Ishikawa (cell line): ENCODE data around the gene APOBEC3H.
A peak's percentile ranks its signal among the peaks of the same experiment; 100 is the strongest.

Experiments used
- CEBPB ChIP-seq: IDR thresholded peaks from 2 replicates; pipeline ENCODE4 v1.6.1; 2012
- CREB1 ChIP-seq: IDR thresholded peaks from 2 replicates; pipeline ENCODE4 v1.6.1; 2012; ENCODE audit warnings: low read depth
- EGR1 ChIP-seq: IDR thresholded peaks from 2 replicates; pipeline ENCODE4 v1.6.1; 2012
- EP300 ChIP-seq: IDR thresholded peaks from 2 replicates; pipeline ENCODE4 v1.6.1; 2012; ENCODE audit warnings: borderline replicate concordance
- FOXM1 ChIP-seq: IDR thresholded peaks from 2 replicates; pipeline ENCODE4 v1.6.1; 2012; ENCODE audit warnings: low read depth, borderline replicate concordance
- MAX ChIP-seq: IDR thresholded peaks from 2 replicates; pipeline ENCODE4 v1.6.1; 2012
- NFIC ChIP-seq: IDR thresholded peaks from 2 replicates; pipeline ENCODE4 v1.6.1; 2012
- RAD21 ChIP-seq: IDR thresholded peaks from 2 replicates; pipeline ENCODE4 v1.6.1; 2012; ENCODE audit warnings: low read depth
- REST ChIP-seq: IDR thresholded peaks from 2 replicates; pipeline ENCODE4 v1.6.1; 2012; ENCODE audit warnings: low read depth, mild to moderate bottlenecking
- TAF1 ChIP-seq: IDR thresholded peaks from 2 replicates; pipeline ENCODE4 v1.6.1; 2012; ENCODE audit warnings: low read depth, mild to moderate bottlenecking
- TCF12 ChIP-seq: IDR thresholded peaks from 2 replicates; pipeline ENCODE4 v1.6.1; 2012; ENCODE audit warnings: low read depth
- TEAD4 ChIP-seq: IDR thresholded peaks from 2 replicates; pipeline ENCODE4 v1.6.1; 2012
- USF1 ChIP-seq: IDR thresholded peaks from 2 replicates; pipeline ENCODE4 v1.6.1; 2012
- YY1 ChIP-seq: IDR thresholded peaks from 2 replicates; pipeline ENCODE4 v1.6.1; 2012; ENCODE audit warnings: low read depth
- ZBTB7A ChIP-seq: IDR thresholded peaks from 2 replicates; pipeline ENCODE4 v1.6.1; 2012; ENCODE audit warnings: low read depth

Gene APOBEC3H

GRCh38 chr22:39115977-39116621 lies 19.1 kb downstream of the APOBEC3H start:
- no peak for TF ChIP-seq FOXM1
- TF ChIP-seq REST = no peak
- no peak for TF ChIP-seq RAD21
- TF ChIP-seq USF1 = no peak
- TF ChIP-seq EP300 = no peak

GRCh38 chr22:39117585-39118191 lies 20.6 kb downstream of the APOBEC3H start:
- peak; percentile 61 for TF ChIP-seq RAD21
- TF ChIP-seq TEAD4 = no peak

GRCh38 chr22:39120983-39121382 lies 23.9 kb downstream of the APOBEC3H start:
- TF ChIP-seq TCF12 (no peak), YY1 (no peak), USF1 (no peak), EP300 (no peak), TEAD4 (no peak), TAF1 (no peak), EGR1 (no peak), FOXM1 (no peak), RAD21 (no peak), CEBPB (no peak), REST (no peak), ZBTB7A (no peak), MAX (no peak), NFIC (no peak), CREB1 (no peak)

- TF ChIP-seq TCF12 (no peak), ZBTB7A (no peak), YY1 (no peak), EGR1 (no peak), FOXM1 (no peak), CEBPB (no peak), TEAD4 (no peak), RAD21 (no peak), NFIC (no peak), TAF1 (no peak), USF1 (no peak)
Measured at GRCh38 chr22:39122772-39123470, 25.9 kb downstream of the APOBEC3H start.

GRCh38 chr22:39123751-39124581 lies 26.9 kb downstream of the APOBEC3H start:
- no peak for TF ChIP-seq MAX
- TF ChIP-seq NFIC = no peak
